MV-4-11 (cell line): ENCODE measurements around the gene CERK.
A peak's percentile ranks its signal among the peaks of the same experiment; 100 is the strongest.
"Not testable (repeated sequence)": the region's sequence is repeated elsewhere in the genome, so short reads cannot be mapped to it uniquely, and the experiment has no call there.

Experiments used
- DNase-seq: peaks from one replicate; lab custom pipeline; 2025; lab: John Stamatoyannopoulos, UW

The CERK gene

GRCh38 chr22:46646531-46647215 is 91.4 kb downstream of the CERK start:
- DNase-seq: no peak

GRCh38 chr22:46642840-46643480 is 95.1 kb downstream of the CERK start:
- not testable (repeated sequence) for DNase-seq

GRCh38 chr22:46641811-46642266 is 96.2 kb downstream of the CERK start:
- DNase-seq: no peak

DNA sequence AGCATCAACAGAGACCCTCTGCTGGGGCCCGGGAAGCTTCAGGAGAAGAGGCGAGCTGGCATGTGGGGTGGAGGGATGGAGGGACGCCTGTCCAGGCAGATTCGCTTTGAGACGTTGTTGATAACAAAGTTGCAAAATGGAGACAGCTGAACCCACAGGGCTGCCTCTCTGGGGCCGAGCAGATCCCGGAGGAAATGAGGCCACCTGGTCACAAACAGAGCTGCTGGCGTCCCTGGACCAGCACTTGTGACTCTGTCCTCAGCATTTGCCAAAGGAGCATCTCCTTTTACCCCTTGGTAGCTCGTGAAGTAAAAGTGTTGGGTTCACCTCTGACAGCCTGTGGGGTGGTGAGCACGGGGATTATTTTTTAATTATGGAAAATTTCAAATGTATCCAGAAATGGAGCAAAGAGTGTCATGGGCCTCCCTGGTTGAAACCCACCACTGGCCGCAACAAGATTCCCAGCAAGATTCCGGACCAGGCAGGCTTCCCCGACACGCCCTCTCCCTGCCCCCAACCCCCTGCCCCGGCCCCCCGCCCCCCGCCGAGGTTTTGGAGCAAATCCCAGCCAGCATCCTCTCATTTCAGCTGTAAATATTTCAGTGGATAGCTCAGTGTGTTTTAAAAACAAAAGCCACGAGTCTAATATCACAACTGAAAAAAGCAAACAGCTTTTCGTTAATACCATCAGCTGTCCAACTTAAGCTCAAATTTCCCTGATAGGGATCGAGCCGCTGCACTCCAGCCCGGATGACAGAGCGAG is 97.6 kb downstream of the CERK start:
- DNase-seq: no peak

- no peak for DNase-seq
These were observed 98.2 kb downstream of the CERK start for GRCh38 chr22:46639843-46640242.

- DNase-seq: peak; percentile 74
These were observed 99.2 kb downstream of the CERK start for GRCh38 chr22:46638601-46639431.

DNA sequence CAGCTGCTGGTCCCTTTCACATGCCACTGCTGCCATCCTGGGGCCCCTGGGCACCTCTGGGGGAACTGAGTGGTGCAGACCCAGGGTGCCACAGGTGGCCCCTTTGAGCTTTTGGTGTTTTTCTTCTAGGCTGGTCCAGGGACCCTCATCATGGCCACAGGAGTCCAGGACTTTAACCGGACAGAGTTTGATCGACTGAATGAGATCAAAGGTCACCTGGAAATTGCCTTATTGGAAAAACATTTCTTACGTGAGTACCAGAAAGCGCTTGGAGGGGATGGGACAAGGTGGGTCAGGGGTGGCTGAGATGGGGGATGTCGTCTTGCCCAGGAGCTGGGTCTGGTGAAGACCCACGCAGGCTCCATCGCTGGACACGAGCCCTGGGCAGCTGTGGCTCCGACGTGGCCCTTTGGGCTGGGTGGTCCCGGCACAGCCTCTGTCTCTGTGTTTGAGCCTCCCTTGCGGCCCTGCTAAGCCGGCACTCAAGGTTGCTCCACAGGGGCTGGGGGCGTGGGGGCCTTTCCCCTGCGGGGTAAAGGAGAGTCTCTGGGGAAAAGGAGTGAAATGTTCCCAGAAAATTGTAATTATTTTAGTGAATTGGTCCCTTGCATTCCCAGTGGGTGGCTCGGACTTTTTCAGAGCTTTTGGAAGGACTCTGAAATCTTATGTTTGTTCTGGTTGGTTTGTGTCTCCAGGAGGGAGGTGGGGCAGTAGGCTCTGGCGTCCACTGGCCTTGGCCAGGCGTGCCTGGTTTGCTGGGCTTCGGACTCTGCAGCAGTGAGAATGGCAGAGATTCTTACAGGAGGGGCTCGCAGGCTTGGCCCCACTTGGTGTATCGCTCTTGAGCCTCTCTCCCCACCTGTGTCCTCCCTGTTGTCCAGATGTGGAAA is 100.1 kb downstream of the CERK start:
- DNase-seq: no peak

- no peak for DNase-seq
These were observed 101.6 kb downstream of the CERK start for GRCh38 chr22:46636221-46637002.

DNA sequence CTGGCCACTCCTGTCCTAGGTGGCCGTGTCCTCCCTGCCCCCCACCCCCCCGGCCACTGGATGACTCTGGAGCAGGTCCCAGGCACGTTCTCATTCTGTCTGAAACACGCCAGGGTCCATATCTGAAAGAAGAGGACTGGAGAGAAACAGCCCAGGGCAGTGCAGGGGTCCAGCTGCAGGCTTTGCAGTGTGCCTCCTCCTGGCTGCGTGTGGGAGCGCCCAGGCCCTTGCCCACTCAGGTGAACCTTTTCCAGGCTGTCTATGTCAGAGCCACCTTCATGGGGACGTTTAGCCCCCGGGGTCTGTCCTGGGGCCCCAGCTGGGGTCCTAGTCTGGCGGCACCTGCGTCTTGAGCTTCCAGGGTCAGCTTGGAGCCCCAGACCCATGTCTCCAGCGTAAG is 102.3 kb downstream of the CERK start:
- no peak for DNase-seq

DNA sequence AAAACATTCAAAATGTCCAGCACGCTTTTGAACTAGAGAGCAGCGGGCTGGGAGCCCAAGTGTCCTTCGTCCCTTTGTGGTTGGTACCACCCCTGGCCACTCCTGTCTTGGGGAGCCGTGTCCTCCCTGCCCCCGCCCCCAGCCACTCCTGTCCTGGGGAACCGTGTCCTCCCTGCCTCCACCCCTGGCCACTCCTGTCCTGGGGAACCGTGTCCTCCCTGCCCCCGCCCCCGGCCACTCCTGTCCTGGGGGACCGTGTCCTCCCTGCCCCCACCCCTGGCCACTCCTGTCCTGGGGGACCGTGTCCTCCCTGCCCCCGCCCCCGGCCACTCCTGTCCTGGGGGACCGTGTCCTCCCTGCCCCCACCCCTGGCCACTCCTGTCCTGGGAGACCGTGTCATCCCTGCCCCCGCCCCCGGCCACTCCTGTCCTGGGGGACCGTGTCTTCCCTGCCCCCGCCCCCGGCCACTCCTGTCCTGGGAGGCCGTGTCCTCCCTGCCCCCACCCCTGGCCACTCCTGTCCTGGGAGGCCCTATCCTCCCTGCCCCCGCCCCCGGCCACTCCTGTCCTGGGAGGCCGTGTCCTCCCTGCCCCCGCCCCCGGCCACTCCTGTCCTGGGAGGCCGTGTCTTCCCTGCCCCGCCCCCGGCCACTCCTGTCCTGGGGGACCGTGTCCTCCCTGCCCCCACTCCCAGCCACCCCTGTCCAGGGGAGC is 102.9 kb downstream of the CERK start:
- not testable (repeated sequence) for DNase-seq
